Smooth muscle cell (in vitro differentiated cells): ENCODE data around the gene FAM131B. TPM values are rescaled to one million over a fixed set of nuclear protein-coding genes. Genes with fewer than 3 reads are reported as not detected.

Source experiments
- microRNA-seq: library from miRNA; unstranded; fragments of <30 nt; microRNA quantifications from one replicate; pipeline ENCODE4, GENCODE V29; 2016; ENCODE audit warnings: borderline number of aligned reads
- polyA plus RNA-seq: library from polyadenylated mRNA; unstranded; fragments of >200 nt; fragmentation: Nextera tagmentation; extraction: Ambion mirVana; gene quantifications from 2 replicates; pipeline ENCODE4 v1.2.1, GENCODE V29; 2016
- small RNA-seq: library from RNA; depleted of rRNA; stranded (forward); fragments of <200 nt; gene quantifications from one replicate; pipeline ENCODE3, GENCODE V24; 2014
- total RNA-seq: library from RNA; depleted of rRNA; stranded (reverse); fragments of >200 nt; gene quantifications from 2 replicates; pipeline ENCODE4 v1.2.3, GENCODE V29; 2014

FAM131B gene
- total and polyA plus RNA-seq, 2 experiments from 2014 or later, result 0.03 to 0.31 TPM

Small RNA genes lying within 50 kb of the gene (microRNA-seq; reads per million reads assigned to microRNA genes)
- 4.1 reads per million for gene MIR6892

Small RNA genes lying within 50 kb of the gene (small RNA-seq; reads per million reads assigned to genes)
- gene MIR6892, result 2.3 reads per million, percentile 47 among the genes with 10 or more reads in this experiment

Other genes with a start within 250 kb of the FAM131B start
- gene PIP, start 230.6 kb downstream of the FAM131B start, total RNA-seq, result not detected in 2 replicates
- not detected in 2 replicates for gene PIP, start 230.6 kb downstream of the FAM131B start, polyA plus RNA-seq
- gene TAS2R39, start 179.3 kb downstream of the FAM131B start, total RNA-seq, result not detected in 2 replicates
- gene TAS2R39, start 179.3 kb downstream of the FAM131B start, polyA plus RNA-seq, result not detected in 2 replicates
- not detected in 2 replicates for gene TAS2R40, start 140.7 kb downstream of the FAM131B start, total RNA-seq
- gene TAS2R40, start 140.7 kb downstream of the FAM131B start, polyA plus RNA-seq, result not detected in 2 replicates
- 102 and 158 TPM in 2 replicates for gene GSTK1, start 99.3 kb downstream of the FAM131B start, total RNA-seq
- gene GSTK1, start 99.3 kb downstream of the FAM131B start, polyA plus RNA-seq, result 105 and 136 TPM in 2 replicates
- 0.99 and 9.1 TPM in 2 replicates for gene TMEM139, start 77.8 kb downstream of the FAM131B start, total RNA-seq
- 0.93 and 4.0 TPM in 2 replicates for gene TMEM139, start 77.8 kb downstream of the FAM131B start, polyA plus RNA-seq
- gene CASP2, start 74.4 kb downstream of the FAM131B start, total RNA-seq, result 13.4 and 22.0 TPM in 2 replicates
- 8.1 and 10.7 TPM in 2 replicates for gene CASP2, start 74.4 kb downstream of the FAM131B start, polyA plus RNA-seq
- not detected in 2 replicates for gene CLCN1, start 46.6 kb downstream of the FAM131B start, total RNA-seq
- gene CLCN1, start 46.6 kb downstream of the FAM131B start, polyA plus RNA-seq, result not detected in 2 replicates
- 52.2 and 71.1 TPM in 2 replicates for gene ZYX, start 18.6 kb upstream of the FAM131B start, total RNA-seq
- 322 and 354 TPM in 2 replicates for gene ZYX, start 18.6 kb upstream of the FAM131B start, polyA plus RNA-seq
- 4.3 and 19.1 TPM in 2 replicates for gene EPHA1, start 46.1 kb upstream of the FAM131B start, total RNA-seq
- 8.7 and 23.6 TPM in 2 replicates for gene EPHA1, start 46.1 kb upstream of the FAM131B start, polyA plus RNA-seq
- gene TAS2R60, start 80.7 kb upstream of the FAM131B start, total RNA-seq, result not detected in 2 replicates
- gene TAS2R60, start 80.7 kb upstream of the FAM131B start, polyA plus RNA-seq, result not detected in 2 replicates
- not detected in 2 replicates for gene TAS2R41, start 115.2 kb upstream of the FAM131B start, total RNA-seq
- gene TAS2R41, start 115.2 kb upstream of the FAM131B start, polyA plus RNA-seq, result not detected in 2 replicates
- 0.18 and 1.8 TPM in 2 replicates for gene CTAGE15, start 209.1 kb upstream of the FAM131B start, total RNA-seq
- gene CTAGE15, start 209.1 kb upstream of the FAM131B start, polyA plus RNA-seq, result 0.14 and 0.15 TPM in 2 replicates